Peyer's patch (tissue), 4 donors: ENCODE results near the gene LRRC61.

Source experiments
- POLR2A ChIP-seq, 2 donors: fragments of 450-650 bp; IDR thresholded peaks; one replicate each; pipeline ENCODE4 v1.5.1; 2017; ENCODE audit warnings: antibody characterized with exemption in 2 of 2, mild to moderate bottlenecking in 2 of 2, moderate library complexity in 2 of 2
- TF ChIP-seq, protein P1 (sequence below), 6 experiments: fragments of 450-650 bp in 4 of 6; fragments of 200-600 bp in 2 of 6; sonication (generic) in 1 of 6; IDR thresholded peaks; one replicate each; pipeline ENCODE4 v1.5.1; 2017 to 2019; ENCODE audit warnings: antibody characterized with exemption in 6 of 6, mild to moderate bottlenecking in 3 of 6, moderate library complexity in 1 of 6

DNA sequence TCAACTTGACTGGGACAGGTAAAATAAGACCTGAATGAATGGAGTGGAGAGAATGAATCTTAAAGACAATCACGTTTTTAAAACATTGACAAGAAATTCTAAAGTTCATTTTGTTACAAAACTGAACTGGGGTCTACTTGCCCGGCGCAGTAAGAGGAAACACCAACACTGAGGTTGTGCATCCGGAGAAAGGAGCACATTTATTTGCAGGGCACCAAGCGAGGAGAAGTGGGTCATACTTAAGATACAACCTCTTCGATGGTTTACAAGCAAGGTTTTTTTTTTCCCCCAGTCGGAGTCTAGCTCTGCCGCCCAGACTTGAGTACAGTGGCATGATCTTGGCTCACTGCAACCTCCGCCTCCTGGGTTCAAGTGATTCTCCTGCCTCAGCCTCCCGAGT is 42.0 kb downstream of the LRRC61 start:
- TF ChIP-seq, protein P1, sequence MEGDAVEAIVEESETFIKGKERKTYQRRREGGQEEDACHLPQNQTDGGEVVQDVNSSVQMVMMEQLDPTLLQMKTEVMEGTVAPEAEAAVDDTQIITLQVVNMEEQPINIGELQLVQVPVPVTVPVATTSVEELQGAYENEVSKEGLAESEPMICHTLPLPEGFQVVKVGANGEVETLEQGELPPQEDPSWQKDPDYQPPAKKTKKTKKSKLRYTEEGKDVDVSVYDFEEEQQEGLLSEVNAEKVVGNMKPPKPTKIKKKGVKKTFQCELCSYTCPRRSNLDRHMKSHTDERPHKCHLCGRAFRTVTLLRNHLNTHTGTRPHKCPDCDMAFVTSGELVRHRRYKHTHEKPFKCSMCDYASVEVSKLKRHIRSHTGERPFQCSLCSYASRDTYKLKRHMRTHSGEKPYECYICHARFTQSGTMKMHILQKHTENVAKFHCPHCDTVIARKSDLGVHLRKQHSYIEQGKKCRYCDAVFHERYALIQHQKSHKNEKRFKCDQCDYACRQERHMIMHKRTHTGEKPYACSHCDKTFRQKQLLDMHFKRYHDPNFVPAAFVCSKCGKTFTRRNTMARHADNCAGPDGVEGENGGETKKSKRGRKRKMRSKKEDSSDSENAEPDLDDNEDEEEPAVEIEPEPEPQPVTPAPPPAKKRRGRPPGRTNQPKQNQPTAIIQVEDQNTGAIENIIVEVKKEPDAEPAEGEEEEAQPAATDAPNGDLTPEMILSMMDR (IDR thresholded peaks at IDR 0.05): no peak
- no peak for TF ChIP-seq POLR2A (IDR thresholded peaks at IDR 0.05)
